HepG2 (cell line): ENCODE results near the gene GRID1. TPM values are rescaled to one million over a fixed set of nuclear protein-coding genes. Genes with fewer than 3 reads are reported as not detected.

Source experiments
- ATAC-seq: fragments of 200-7000 bp; cut with Tn5 transposase; 3 replicates; pipeline ENCODE4 v1.9.1; 2020; ENCODE audit warnings: mild to moderate bottlenecking, moderate library complexity
- BruUV-seq: library from RNA; stranded (reverse); fragments of 400-500 nt; replicated peaks from 2 replicates; lab custom pipeline; 2021; lab: Mats Ljungman, UMichigan
- CTCF ChIA-PET: fragments of 300-600 bp; formaldehyde crosslinking; extraction: SDS; loops from one replicate; lab custom pipeline; 2021; ENCODE audit warnings: low total read pairs, inconsistent platforms, low intra/inter-chr PET ratio; lab: Yijun Ruan, JAX
- POLR2A ChIA-PET: fragments of 350-600 bp; sonication (Branson Sonifier 250); formaldehyde crosslinking; loops from one replicate; lab custom pipeline; 2020; ENCODE audit warnings: antibody characterized with exemption, inconsistent platforms; lab: Yijun Ruan, JAX
- DNase-seq: peaks from one replicate; pipeline ENCODE4 v3.0.0-alpha.2; 2015; ENCODE audit warnings: low spot score
- FAIRE-seq: peaks from 3 replicates; lab custom pipeline; 2011; peaks lifted over from hg19 to GRCh38; lab: Jason Lieb, UNC
- H2AFZ ChIP-seq: one replicate; pipeline ENCODE4 v1.6.1; 2011; ENCODE audit warnings: low read length, inconsistent platforms
- H3K27ac ChIP-seq: fragments of 300-600 bp; 3 replicates; pipeline ENCODE4 v1.8.0; 2011; ENCODE audit warnings: mixed run types, mild to moderate bottlenecking, mixed read lengths, low read length, inconsistent platforms; ENCODE audit not compliant: insufficient read depth; ENCODE audit errors: extremely low read length
- H3K27me3 ChIP-seq, 2 experiments: fragments of 200-600 bp in 1 of 2; 2 replicates in 1 of 2; 3 replicates in 1 of 2; pipeline versions ENCODE4 v1.6.0 to v1.8.0; 2011; ENCODE audit warnings: low read length in 2 of 2, mild to moderate bottlenecking in 2 of 2, moderate library complexity in 2 of 2, inconsistent platforms in 1 of 2; ENCODE audit not compliant: insufficient read depth in 2 of 2, control insufficient read depth in 1 of 2
- H3K36me3 ChIP-seq, 2 experiments: fragments of 200-600 bp in 1 of 2; replicated peaks in 1 of 2; 2 replicates in 1 of 2; 3 replicates in 1 of 2; pipeline versions ENCODE4 v1.5.1 to v1.8.0; 2011; ENCODE audit warnings: low read length in 2 of 2, inconsistent platforms in 1 of 2; ENCODE audit not compliant: insufficient read depth in 2 of 2, control insufficient read depth in 1 of 2
- H3K4me1 ChIP-seq: 2 replicates; pipeline ENCODE4 v1.5.1; 2012; ENCODE audit warnings: low read length, inconsistent platforms; ENCODE audit not compliant: insufficient read depth
- H3K4me2 ChIP-seq: 2 replicates; pipeline ENCODE4 v1.6.0; 2011; ENCODE audit warnings: low read depth, low read length, inconsistent platforms
- H3K4me3 ChIP-seq, 3 experiments: fragments of 200-600 bp in 1 of 3; sonication (generic), shearing (Covaris generic) in 1 of 3; replicated peaks in 1 of 3; 2 replicates each; pipeline ENCODE4 v1.5.1; 2011 to 2016; ENCODE audit warnings: low read length in 3 of 3, inconsistent platforms in 2 of 3, low read depth in 2 of 3, mild to moderate bottlenecking in 2 of 3, control low read depth in 1 of 3, mixed read lengths in 1 of 3; ENCODE audit not compliant: insufficient read depth in 1 of 3
- H3K79me2 ChIP-seq: one replicate; pipeline ENCODE4 v1.6.1; 2011; ENCODE audit warnings: low read length, inconsistent platforms; ENCODE audit not compliant: insufficient read depth
- H3K9ac ChIP-seq: 2 replicates; pipeline ENCODE4 v1.6.0; 2011; ENCODE audit warnings: mild to moderate bottlenecking, low read depth, low read length, inconsistent platforms; ENCODE audit not compliant: insufficient read depth
- H3K9me3 ChIP-seq: 2 replicates; pipeline ENCODE4 v1.5.1; 2012; ENCODE audit warnings: mild to moderate bottlenecking, low read length
- H4K20me1 ChIP-seq: 2 replicates; pipeline ENCODE4 v1.6.0; 2011; ENCODE audit warnings: inconsistent platforms, mild to moderate bottlenecking, low read length, moderate library complexity; ENCODE audit not compliant: insufficient read depth
- CENPX ChIP-seq: sonication (generic); formaldehyde crosslinking; IDR thresholded peaks from 2 replicates; pipeline ENCODE4 v1.9.0; 2021; ENCODE audit warnings: mild to moderate bottlenecking, missing genetic modification reagents, moderate library complexity
- ESRRA ChIP-seq: sonication (generic); formaldehyde crosslinking; IDR thresholded peaks from 2 replicates; pipeline ENCODE4 v1.5.1; 2020; ENCODE audit warnings: mild to moderate bottlenecking, low read depth, missing genetic modification reagents
- FOXO4 ChIP-seq: sonication (generic); formaldehyde crosslinking; conservative IDR thresholded peaks from 2 replicates; pipeline ENCODE4 v1.8.1; 2023; ENCODE audit warnings: missing genetic modification reagents
- GPN1 ChIP-seq: sonication (generic); formaldehyde crosslinking; IDR thresholded peaks from 2 replicates; pipeline ENCODE4 v1.5.1; 2020; ENCODE audit warnings: missing genetic modification reagents, borderline replicate concordance
- KDM3A ChIP-seq: IDR thresholded peaks from 2 replicates; pipeline ENCODE4 v1.6.1; 2018; ENCODE audit warnings: low read depth, missing compliant biosample characterization
- MATR3 ChIP-seq: sonication (generic); formaldehyde crosslinking; IDR thresholded peaks from 2 replicates; pipeline ENCODE4 v1.4.0; 2020; ENCODE audit warnings: missing genetic modification reagents
- NCOA2 ChIP-seq: sonication (generic); formaldehyde crosslinking; IDR thresholded peaks from 2 replicates; pipeline ENCODE4 v1.8.0; 2022; ENCODE audit warnings: inconsistent platforms
- RAD51 ChIP-seq: fragments of 450-650 bp; IDR thresholded peaks from 2 replicates; pipeline ENCODE4 v1.6.1; 2016; ENCODE audit warnings: borderline replicate concordance
- ZEB1 ChIP-seq: IDR thresholded peaks from 2 replicates; pipeline ENCODE4 v1.6.1; 2012; ENCODE audit warnings: mild to moderate bottlenecking, low read depth, inconsistent platforms; ENCODE audit not compliant: insufficient replicate concordance
- ZNF207 ChIP-seq: fragments of 450-650 bp; IDR thresholded peaks from 2 replicates; pipeline ENCODE4 v1.6.1; 2016; ENCODE audit warnings: antibody characterized with exemption, borderline replicate concordance
- ZNF230 ChIP-seq: sonication (generic); formaldehyde crosslinking; IDR thresholded peaks from 2 replicates; pipeline ENCODE4 v1.4.0; 2020; ENCODE audit warnings: mild to moderate bottlenecking, missing genetic modification reagents
- ZNF382 ChIP-seq: sonication (generic); formaldehyde crosslinking; IDR thresholded peaks from 2 replicates; pipeline ENCODE4 v1.5.0; 2020; ENCODE audit warnings: missing genetic modification reagents, mild to moderate bottlenecking, borderline replicate concordance
- ZNF644 ChIP-seq: IDR thresholded peaks from 2 replicates; pipeline ENCODE4 v1.6.1; 2016; ENCODE audit warnings: low read depth
- ZNF672 ChIP-seq: sonication (generic); formaldehyde crosslinking; IDR thresholded peaks from 2 replicates; pipeline ENCODE4 v1.8.1; 2022; ENCODE audit warnings: missing genetic modification reagents
- ZNF788 ChIP-seq: sonication (generic); formaldehyde crosslinking; IDR thresholded peaks from 2 replicates; pipeline ENCODE4 v1.5.0; 2020; ENCODE audit warnings: mild to moderate bottlenecking, missing genetic modification reagents, borderline replicate concordance
- WGBS: methylation state at CpG from one replicate; pipeline ENCODE4 v1.1.6; 2017; ENCODE audit warnings: low lambda C conversion rate; 5-methylcytosine and 5-hydroxymethylcytosine counted together
- in situ Hi-C: cut with HindIII; loops from 2 replicates; pipeline ENCODE4 v1.10.0; 2017; ENCODE audit warnings: low pct_unique_long_range_greater_than_20kb; ENCODE audit not compliant: extremely low pct_ligation_motif_present
- intact Hi-C: fragments of 100-400 bp; cut with micrococcal nuclease; formaldehyde crosslinking; loops from one replicate; pipeline ENCODE4 v1.10.0; 2022; ENCODE audit not compliant: unreplicated experiment
- polyA plus RNA-seq, 8 experiments: library from polyadenylated mRNA; depleted of rRNA in 3 of 8; stranded (reverse) in 7 of 8; unstranded in 1 of 8; fragments of >200 nt; fragmentation: Illumina TruSeq in 4 of 8; extraction: Trizol in 4 of 8; gene quantifications; 2 replicates each; pipeline versions ENCODE4 v1.2.1 to v1.2.3, GENCODE V29; 2011 to 2016; ENCODE audit warnings: low read depth in 4 of 8, missing spikeins in 1 of 8, mixed read lengths in 1 of 8; ENCODE audit not compliant: insufficient read depth in 1 of 8
- total RNA-seq, 5 experiments: library from RNA; depleted of rRNA; stranded (reverse); fragments of >200 nt; fragmentation: Illumina TruSeq; extraction: Trizol; gene quantifications; 2 replicates each; pipeline ENCODE4 v1.2.3, GENCODE V29; 2016; ENCODE audit warnings: low read depth in 1 of 5
- TF ChIP-seq, protein P1 (sequence below): sonication (generic); formaldehyde crosslinking; IDR thresholded peaks from 2 replicates; pipeline ENCODE4 v1.4.0; 2020; ENCODE audit warnings: missing genetic modification reagents

Gene GRID1
- total and polyA plus RNA-seq, 2 of the 13 experiments (the other 11 are each of a cell fraction or from before 2014, with no cell fraction given), result 0.05 TPM; not detected in 1

DNA sequence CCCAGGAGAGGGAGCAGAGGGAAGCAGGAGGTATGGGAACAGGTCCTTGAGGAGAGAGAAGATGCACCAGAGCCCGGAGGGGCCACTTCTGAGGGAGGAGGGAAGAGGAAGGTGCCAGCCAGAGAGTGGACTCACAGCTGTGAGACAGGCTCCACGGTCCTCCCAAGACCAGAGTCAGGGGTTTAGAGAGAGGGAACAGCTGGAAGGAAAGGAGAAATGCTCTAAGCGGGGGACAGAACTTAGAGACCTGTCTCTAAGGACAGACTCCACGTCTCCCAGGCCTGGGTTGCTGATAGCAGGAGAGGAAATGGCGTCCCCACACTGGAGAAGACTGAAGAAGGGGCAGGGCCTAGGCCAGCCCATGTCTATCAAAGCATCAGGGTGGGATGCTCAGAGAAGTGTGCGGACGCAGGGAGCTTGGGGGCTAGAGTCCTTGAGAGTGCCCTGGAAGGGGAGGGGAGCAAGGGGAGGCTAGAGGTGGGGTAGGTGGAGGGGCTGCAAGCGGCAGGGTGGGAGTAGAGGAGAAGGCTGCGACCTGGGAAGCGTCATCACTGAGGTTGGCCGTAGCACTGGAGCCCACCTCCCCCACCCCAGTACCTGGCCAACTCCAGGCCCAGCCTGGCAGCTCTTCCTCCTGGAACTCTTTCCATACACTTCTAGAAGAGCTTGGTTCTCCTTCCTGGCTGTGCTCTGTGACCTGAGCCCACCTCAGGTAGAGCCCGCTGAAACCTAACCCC lies 25.6 kb upstream of the GRID1 start:
- in situ Hi-C loops, result no loop called here
- no TSS peak for BruUV-seq
- Histone ChIP-seq H3K4me3 (no peak overlapping the region), H2AFZ (no peak overlapping the region), H3K79me2 (no peaks in the 10 kb centered on the region), H3K36me3 (no peaks in the 10 kb centered on the region), H3K4me2 (no peak overlapping the region), H3K9me3 (no peaks in the 10 kb centered on the region), H3K27ac (no peak overlapping the region), H3K9ac (no peak overlapping the region), H3K27me3 (peaks cover 5 to 41% of the 10 kb centered on the region in 2 experiments; a peak in 3 of 5 replicates), H3K4me1 (peaks cover 12% of the 10 kb centered on the region), H4K20me1 (no peaks in the 10 kb centered on the region)
- CTCF ChIA-PET, result no interaction called here
- DNase-seq (no peak), FAIRE-seq (no peak), ATAC-seq (no peak)
- TF ChIP-seq, protein P1, sequence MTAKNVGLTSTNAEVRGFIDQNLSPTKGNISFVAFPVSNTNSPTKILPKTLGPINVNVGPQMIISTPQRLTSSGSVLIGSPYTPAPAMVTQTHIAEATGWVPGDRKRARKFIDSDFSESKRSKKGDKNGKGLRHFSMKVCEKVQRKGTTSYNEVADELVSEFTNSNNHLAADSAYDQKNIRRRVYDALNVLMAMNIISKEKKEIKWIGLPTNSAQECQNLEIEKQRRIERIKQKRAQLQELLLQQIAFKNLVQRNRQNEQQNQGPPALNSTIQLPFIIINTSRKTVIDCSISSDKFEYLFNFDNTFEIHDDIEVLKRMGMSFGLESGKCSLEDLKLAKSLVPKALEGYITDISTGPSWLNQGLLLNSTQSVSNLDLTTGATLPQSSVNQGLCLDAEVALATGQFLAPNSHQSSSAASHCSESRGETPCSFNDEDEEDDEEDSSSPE (CRISPR knock-in tag), result no peak
- TF ChIP-seq ESRRA (CRISPR knock-in tag) (no peak), ZNF230 (CRISPR knock-in tag) (no peak), ZEB1 (no peak), RAD51 (no peak), CENPX (CRISPR knock-in tag) (no peak), GPN1 (CRISPR knock-in tag) (no peak), ZNF207 (no peak), ZNF382 (CRISPR knock-in tag) (no peak), NCOA2 (CRISPR knock-in tag) (no peak), ZNF644 (CRISPR knock-in tag) (no peak), FOXO4 (CRISPR knock-in tag) (no peak), ZNF672 (CRISPR knock-in tag) (no peak), ZNF788 (CRISPR knock-in tag) (no peak), KDM3A (CRISPR knock-in tag) (no peak), MATR3 (CRISPR knock-in tag) (no peak)
- TF ChIP-seq, all 625 proteins: peak for 0
- intact Hi-C loops, result no loop called here
- WGBS, result 20% methylated on average over 12 of the region's 12 CpGs
- POLR2A ChIA-PET, result interaction anchor here (1.9 kb wide), 1 partner anchor 8 kb away, joined by 6 read pairs; no protein-coding TSS in a partner anchor
